HG02610 (cell line): ENCODE measurements around the gene ITM2B.
"Not testable (repeated sequence)": the region's sequence is repeated elsewhere in the genome, so short reads cannot be mapped to it uniquely, and the experiment has no call there.

Experiments used
- ATAC-seq: cut with Tn5 transposase; IDR thresholded peaks from one replicate; pipeline ENCODE4 v1.9.1; 2021; ENCODE audit warnings: mild to moderate bottlenecking, moderate library complexity; ENCODE audit not compliant: unreplicated experiment

Gene ITM2B

DNA sequence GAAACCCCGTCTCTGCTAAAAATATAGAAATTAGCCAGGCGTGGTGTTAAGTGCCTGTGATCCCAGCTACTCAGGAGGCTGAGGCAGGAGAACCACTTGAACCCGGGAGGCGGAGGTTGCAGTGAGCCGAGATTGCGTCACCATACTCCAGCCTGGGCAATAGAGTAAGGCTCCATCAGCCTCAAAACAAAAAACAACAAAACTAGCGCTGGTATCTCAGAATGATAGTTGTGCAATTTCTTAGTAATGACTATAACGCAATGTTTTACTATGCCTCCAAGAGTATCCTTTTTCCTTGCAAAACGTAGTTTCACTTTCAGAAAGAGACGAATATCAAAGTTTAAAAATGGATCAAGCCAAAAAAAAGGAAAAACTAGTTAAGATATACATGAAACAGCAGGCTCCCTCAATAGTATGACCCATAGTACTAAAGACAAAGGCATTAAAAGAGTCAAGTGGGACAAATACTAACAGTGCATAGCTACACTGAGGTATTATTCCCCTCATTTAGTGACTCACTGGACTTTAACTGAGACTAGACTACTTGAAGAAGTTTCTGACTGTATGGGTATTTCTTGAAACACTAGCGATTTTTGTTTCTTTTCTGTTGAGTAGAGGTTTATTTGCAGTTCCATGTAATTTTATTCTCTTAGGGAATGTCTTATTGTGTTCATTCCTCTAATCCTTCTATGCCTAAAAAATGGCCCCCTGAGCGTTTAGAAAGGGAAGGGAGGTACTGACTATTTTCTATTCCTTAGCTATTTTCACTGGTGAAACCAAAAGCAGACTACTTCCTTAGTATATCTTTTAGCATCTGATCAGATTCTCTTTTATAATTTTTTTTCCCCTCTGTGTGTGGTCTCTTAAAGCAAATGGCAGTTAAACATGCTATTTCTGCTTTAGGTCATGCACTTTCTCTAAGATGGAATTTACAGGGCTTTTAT is 10.4 kb upstream of the ITM2B start:
- ATAC-seq, result no peak

GRCh38 chr13:48224701-48225100 is 8.3 kb upstream of the ITM2B start:
- ATAC-seq, result no peak

GRCh38 chr13:48230541-48230940 is 2.5 kb upstream of the ITM2B start:
- ATAC-seq, result no peak

- no peak for ATAC-seq
These were observed 1.9 kb upstream of the ITM2B start for GRCh38 chr13:48231080-48231479.

DNA sequence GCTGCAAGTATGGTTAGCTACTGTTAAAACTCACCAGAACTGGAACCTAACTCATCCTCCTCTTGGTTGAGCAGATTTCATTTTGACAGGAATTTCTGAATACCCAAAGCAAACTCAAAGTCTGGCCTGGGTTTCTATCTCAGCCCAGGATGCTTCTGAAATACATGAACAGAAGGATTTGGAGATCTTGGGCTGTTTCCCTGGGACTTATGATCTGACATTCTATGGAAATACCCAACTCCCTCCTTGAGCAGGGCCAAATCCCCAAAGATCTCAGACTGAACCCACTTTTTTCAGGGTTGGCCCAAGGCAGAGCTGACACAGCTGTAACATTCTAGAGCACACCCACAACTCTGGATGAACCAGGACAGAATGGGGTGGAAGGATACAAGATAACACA is 1.1 kb upstream of the ITM2B start:
- no peak for ATAC-seq

- peak; percentile 13 for ATAC-seq
These were observed 473 bp upstream of the ITM2B start for GRCh38 chr13:48232420-48233045.

DNA sequence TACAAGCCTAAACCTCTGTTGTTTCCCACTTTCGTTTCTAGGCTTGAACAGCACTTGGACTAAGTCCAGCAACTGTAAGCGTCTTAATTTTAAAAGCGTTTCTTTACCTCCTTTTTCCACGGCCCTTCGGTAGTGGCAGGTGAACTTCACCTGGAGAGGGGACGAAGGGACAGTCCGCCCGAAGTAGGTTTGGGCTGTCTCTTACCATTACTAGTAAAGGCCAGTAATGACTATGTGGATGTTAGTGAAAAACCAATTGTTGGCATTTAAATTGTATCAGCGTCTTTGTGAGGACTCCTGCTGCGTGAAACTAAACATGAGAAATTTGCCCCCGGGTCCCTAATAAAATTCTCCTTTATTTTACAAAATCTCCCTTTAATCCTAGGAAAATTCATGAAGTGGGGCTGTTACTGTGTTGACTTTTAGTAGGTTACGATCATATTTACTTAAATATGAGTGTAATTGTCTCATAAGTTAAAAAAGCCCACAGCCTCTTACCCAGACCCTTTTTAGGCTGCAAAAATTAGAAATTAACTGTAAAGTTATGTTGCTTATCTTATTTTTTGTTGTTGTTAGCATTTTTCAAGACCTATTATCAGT is 983 bp downstream of the ITM2B start:
- no peak for ATAC-seq

GRCh38 chr13:48234566-48235340 is 1.7 kb downstream of the ITM2B start:
- ATAC-seq, result peak; percentile 66

- ATAC-seq, result no peak
These were observed 2.5 kb downstream of the ITM2B start for GRCh38 chr13:48235341-48236135.

DNA sequence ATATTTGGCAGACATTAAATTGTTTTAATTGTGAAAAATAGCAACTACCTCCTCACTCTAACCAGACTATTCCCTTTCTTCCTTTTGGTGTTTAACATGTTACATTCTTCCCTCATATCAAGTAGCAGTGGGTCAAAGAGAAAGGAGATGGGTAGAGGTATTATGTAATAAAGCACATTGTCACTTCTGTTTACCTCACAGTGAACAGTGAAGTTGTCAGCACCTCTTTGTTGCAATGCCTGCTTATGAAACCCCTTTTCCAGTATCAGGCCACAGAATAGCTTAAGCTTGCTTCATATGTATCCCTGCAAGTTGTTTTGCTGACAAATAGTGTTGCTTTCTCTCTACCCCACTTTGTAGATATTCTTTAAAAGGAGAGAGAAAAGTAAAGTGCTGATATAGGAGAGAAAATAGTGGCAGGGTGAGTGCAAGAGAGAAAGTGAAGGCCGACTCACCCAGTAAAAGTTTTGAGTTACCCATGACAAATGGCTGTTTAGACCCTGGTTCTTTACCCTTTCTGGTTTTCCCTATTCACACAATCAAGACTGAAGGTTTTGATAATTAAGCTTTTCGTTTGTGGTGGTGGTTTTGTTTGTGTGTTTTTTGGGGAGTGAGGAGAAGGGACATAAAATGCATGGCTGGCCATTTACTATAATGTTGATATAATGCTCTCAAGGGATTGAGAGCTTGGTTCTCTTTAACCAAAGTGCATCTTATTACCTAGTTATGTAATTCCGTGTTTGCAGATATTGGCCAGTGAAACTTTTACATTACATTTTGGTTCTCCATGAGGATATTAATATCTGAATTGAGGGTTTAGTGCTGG is 3.7 kb downstream of the ITM2B start:
- no peak for ATAC-seq

DNA sequence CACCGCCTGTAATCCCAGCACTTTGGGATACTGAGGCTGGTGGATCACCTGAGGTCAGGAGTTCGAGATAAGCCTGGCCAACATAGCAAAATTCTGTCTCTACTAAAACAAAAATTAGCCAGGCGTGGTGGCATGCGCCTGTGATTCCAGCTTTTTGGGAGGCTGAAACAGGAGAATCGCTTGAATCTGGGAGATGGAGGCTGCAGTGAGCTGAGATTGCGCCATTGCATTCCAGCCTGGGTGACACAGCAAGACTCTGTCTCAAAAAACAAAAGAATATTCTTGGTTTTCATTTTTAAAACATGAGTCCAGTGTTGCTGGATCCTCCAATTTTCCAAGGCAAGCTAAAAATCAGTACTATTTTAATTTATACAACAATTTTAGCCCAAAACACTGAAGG is 6.4 kb downstream of the ITM2B start:
- not testable (repeated sequence) for ATAC-seq

DNA sequence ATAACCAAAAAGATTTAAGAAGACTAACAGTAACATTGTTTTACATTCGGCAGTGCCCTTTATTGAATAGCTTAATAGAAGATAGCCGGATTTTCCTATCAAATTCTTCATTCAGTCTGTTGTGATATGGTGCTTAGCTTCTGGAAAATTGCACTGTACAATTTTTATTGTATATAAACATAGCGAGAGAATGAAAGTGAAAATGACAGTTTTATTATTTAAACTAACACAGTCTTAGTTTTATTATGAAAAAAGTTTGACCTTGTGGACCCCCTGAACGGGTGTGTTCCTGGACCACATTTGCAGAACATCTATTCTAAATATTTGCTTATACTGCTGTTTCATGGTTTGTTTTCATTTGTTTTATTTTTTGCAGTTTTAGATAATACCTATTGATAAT is 8.6 kb downstream of the ITM2B start:
- ATAC-seq, result no peak

GRCh38 chr13:48242677-48243076 is 9.7 kb downstream of the ITM2B start:
- no peak for ATAC-seq

GRCh38 chr13:48244159-48244558 is 11.2 kb downstream of the ITM2B start:
- ATAC-seq, result no peak

DNA sequence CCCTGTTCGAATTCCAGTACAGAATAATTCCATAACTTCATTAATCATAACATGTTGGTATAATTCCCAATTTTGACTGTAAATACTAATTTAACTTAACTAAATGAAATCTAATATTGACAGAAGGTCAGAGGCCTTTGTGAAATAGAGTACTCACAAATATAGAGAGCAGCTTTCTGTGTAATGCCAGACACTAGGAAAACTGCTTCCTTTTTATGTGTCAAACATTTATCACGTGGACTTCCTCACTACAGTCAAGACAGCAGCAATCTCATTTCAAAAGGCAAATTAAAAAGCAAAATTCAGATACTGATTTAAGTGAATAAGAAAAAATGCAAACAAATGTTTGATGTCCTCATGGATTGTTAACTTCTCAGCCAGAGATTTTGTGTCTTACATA is 13.1 kb downstream of the ITM2B start:
- ATAC-seq, result no peak

DNA sequence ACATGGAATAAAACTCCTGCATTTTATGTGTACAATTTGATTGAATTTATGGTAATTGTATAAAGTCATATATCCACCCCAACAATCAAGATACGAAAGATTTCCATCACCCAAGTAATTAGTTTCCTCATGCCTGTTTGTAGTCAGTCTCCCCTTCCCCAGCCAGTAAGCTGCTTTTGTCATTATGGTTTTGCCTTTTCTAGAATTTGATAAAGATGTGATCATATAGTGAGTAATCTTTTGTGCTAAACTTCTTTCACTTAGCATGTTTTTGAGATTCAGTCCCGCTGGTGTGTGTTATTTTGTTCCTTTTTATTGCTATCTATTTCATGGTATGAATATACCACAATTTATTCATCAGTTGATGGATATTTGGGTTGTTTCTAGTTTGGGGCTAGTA is 16.0 kb downstream of the ITM2B start:
- ATAC-seq, result no peak

DNA sequence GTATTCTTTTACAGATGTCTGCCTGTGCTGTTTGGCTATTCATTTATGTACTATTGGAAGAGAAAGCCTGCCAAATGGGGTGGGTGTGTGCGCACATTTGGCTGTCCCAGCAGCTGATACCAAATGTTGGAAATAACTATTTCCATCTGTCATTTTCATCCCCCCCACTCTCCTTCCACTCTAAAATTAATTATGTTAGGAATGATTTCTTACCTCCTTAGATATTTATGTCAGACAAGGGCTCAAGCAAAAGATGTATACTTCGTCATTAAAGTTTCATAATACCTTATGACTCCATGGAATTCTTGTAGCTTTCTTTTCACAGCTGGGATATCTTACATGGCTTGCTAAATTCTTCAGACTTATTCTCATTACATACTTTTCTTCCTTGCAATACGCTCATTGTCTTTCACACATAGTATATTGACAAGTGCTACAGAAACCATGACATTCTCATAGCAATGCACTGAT is 18.6 kb downstream of the ITM2B start:
- ATAC-seq, result no peak

DNA sequence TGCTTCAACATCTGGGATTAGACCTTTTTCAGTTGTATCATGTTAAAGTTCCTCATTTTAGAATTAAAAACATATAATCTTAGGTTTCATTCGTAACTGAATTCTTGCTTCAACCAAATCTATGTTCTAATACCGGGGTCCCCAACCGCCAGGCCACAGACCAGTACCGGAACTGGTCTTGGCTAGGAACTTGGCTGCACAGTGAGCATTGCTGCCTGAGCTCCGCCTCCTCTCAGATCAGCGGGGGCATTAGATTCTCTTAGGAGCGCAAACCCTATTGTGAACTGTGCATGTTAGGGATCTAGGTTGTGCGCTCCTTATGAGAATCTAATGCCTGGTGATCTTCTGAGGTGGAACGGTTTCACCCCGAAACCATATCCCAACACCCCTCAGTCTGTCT is 19.2 kb downstream of the ITM2B start:
- no peak for ATAC-seq

DNA sequence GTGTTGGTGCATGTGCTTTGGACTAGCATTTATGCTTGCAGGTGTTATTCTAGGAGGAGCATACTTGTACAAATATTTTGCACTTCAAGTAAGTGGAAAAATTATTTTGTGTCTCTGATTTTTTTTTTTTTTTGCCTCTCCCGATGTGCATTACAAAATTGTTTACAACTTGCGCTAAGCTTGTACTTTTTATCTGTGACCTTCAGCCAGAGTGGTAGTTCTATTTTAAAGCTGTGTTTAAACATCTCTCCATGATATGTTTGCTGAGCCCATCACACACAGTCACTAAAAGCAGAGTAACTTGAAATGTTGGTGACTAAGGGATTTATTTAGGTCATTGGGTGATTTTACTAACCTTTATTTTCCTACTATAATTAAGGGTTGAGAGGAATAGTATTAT is 20.8 kb downstream of the ITM2B start:
- ATAC-seq, result no peak
